ENCODE data around the gene PSMC3IP. TPM values are rescaled to one million over a fixed set of nuclear protein-coding genes. Genes with fewer than 3 reads are reported as not detected.
"Not testable (repeated sequence)": the region's sequence is repeated elsewhere in the genome, so short reads cannot be mapped to it uniquely, and the experiment has no call there.

The PSMC3IP gene
- total RNA-seq, 1 experiment from 2014 or later = 14.7 TPM

DNA sequence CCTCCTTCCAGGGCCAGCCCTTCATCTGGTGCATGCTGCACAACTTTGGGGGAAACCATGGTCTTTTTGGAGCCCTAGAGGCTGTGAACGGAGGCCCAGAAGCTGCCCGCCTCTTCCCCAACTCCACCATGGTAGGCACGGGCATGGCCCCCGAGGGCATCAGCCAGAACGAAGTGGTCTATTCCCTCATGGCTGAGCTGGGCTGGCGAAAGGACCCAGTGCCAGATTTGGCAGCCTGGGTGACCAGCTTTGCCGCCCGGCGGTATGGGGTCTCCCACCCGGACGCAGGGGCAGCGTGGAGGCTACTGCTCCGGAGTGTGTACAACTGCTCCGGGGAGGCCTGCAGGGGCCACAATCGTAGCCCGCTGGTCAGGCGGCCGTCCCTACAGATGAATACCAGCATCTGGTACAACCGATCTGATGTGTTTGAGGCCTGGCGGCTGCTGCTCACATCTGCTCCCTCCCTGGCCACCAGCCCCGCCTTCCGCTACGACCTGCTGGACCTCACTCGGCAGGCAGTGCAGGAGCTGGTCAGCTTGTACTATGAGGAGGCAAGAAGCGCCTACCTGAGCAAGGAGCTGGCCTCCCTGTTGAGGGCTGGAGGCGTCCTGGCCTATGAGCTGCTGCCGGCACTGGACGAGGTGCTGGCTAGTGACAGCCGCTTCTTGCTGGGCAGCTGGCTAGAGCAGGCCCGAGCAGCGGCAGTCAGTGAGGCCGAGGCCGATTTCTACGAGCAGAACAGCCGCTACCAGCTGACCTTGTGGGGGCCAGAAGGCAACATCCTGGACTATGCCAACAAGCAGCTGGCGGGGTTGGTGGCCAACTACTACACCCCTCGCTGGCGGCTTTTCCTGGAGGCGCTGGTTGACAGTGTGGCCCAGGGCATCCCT is 34.1 kb downstream of the PSMC3IP start:
- Histone ChIP-seq H3K36me3 (replicated peaks; ENCODE audit: control insufficient read depth, insufficient read depth, low read length) (peaks cover 3% of the 10 kb centered on the region), H3K4me3 (ENCODE audit: insufficient read depth, low read depth, low read length) (no peak overlapping the region), H3K27me3 (ENCODE audit: control insufficient read depth, insufficient read depth, low read length) (no peaks in the 10 kb centered on the region)
- peak; percentile 45 for DNase-seq

DNA sequence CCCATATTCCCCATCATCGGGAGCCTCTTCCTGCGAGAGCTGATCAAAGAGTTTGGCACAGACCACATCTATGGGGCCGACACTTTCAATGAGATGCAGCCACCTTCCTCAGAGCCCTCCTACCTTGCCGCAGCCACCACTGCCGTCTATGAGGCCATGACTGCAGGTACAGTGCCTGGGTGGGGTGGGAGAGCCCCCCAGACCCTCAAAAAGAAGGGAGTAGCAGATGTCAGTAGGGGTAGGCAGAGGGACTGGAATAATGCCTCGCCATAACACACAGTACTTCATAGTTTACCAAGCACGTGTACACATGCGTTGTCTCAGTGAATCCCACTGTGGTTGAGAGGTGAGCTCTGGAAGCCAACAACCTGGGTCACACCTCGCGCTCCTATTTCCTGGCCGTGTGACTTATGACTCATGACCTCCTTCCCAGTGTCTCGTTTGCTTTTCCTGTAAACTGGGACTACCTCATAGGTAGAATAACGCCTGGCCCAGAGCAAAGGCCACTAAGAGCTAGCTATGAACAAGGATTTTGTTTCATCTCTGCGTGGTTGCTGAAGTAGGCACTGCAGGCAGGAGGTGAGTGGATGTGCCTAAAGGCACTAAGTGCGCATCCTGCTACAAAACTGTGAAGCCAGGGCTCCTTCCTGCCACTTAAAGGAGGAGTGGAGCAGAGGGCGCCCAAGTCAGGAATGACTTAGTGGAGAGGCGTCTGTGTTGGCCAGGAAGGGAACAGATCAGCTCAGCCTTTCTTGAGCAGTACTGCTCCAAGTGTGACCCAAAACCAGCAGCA is 36.3 kb downstream of the PSMC3IP start:
- DNase-seq = no peak
- Histone ChIP-seq H3K36me3 (replicated peaks; ENCODE audit: control insufficient read depth, insufficient read depth, low read length) (peaks cover 3% of the 10 kb centered on the region), H3K4me3 (ENCODE audit: insufficient read depth, low read depth, low read length) (no peak overlapping the region), H3K27me3 (ENCODE audit: control insufficient read depth, insufficient read depth, low read length) (no peaks in the 10 kb centered on the region)

DNA sequence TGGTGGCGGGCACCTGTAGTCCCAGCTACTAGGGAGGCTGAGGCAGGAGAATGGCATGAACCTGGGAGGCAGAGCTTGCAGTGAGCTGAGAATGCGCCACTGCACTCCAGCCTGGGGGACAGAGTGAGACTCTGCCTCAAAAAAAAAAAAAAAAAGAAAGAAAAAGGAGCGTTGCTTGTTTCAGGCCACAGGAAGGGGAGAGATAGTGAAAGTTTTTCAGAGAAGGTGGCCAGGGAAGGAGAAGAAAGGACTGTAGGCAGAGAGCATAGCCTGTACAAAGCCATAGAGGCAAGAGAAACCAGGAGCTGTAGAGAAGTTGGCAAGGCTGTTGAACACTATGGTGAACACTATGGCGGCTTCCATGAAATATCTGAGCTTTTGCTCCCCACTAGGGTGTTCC is 37.0 kb downstream of the PSMC3IP start:
- H3K36me3 ChIP-seq (replicated peaks; ENCODE audit: control insufficient read depth, insufficient read depth, low read length); DNase-seq; H3K4me3 ChIP-seq (ENCODE audit: insufficient read depth, low read depth, low read length); H3K27me3 ChIP-seq (ENCODE audit: control insufficient read depth, insufficient read depth, low read length): not testable (repeated sequence)

DNA sequence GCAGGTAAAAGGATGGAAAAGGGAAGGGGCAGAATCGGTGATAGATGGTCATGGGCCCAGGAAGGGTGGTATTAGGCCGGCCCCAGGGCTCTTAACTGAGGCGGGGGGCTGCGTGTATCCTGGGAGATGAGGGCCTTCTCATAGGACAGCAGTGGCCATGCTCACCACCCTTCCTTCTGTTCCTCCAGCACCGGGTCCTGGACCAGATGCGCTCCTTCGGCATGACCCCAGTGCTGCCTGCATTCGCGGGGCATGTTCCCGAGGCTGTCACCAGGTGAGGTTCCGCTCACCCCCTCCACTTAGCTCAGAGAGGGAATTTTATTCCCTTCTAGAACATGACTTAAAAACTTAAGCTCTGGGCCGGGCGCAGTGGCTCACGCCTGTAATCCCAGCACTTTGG is 39.0 kb downstream of the PSMC3IP start:
- Histone ChIP-seq H3K4me3 (ENCODE audit: insufficient read depth, low read depth, low read length) (no peak overlapping the region), H3K36me3 (replicated peaks; ENCODE audit: control insufficient read depth, insufficient read depth, low read length) (peaks cover 3% of the 10 kb centered on the region), H3K27me3 (ENCODE audit: control insufficient read depth, insufficient read depth, low read length) (no peaks in the 10 kb centered on the region)
- peak; percentile 24 for DNase-seq

DNA sequence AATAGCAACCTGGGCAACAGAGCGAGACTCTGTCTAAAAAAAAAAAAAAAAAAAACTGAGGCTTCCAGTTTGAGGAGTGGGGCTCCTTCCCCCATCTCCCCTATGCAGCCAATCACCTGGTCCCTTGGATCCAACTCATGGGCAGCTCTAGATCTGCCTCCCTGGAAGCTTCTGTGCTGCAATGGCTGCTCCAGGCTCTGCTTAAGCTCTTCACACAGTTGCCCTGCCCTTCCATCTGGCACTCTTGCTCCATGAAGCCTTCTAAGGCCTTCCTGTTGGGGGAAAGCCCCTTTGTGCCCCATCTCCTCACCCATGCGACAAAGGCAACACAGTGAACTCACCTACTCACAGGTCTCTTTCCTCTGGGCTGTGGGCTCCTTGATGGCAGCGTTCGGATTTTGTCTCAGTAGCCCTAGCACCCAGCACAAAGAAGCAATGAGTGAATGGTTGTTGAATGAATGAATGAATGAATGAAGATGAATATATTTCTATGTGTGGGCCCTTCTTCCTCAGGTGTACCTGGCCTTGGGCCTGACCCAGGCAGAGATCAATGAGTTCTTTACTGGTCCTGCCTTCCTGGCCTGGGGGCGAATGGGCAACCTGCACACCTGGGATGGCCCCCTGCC is 39.6 kb downstream of the PSMC3IP start:
- peaks cover 3% of the 10 kb centered on the region for H3K36me3 ChIP-seq (replicated peaks; ENCODE audit: control insufficient read depth, insufficient read depth, low read length)
- DNase-seq = peak; percentile 34
- H3K4me3 ChIP-seq (ENCODE audit: insufficient read depth, low read depth, low read length) = no peak overlapping the region
- no peaks in the 10 kb centered on the region for H3K27me3 ChIP-seq (ENCODE audit: control insufficient read depth, insufficient read depth, low read length)

DNA sequence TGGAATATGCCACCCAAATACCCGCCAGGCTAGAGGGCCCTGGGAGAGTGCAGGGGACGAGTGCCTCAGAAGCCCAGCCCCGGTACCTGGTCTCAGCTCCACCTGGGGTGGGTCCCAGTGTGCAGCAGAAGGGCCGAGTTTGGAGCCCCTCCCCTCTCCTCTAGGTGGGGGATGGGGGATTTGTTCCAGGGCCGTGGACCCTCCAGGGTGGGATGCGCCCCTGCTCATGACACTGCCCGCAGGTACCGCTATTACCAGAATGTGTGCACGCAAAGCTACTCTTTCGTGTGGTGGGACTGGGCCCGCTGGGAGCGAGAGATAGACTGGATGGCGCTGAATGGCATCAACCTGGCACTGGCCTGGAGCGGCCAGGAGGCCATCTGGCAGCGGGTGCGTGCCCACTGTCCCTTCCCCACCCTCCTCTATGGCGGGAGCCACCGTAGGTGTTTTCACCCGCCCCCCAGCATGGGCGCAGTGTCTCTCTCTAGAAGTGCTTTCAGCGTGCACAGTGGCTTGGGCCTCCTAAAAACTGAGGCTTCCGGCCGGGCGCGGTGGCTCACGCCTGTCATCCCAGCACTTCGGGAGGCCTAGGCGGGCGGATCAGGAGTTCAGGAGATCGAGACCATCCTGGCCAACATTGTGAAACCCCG is 40.2 kb downstream of the PSMC3IP start:
- Histone ChIP-seq H3K36me3 (replicated peaks; ENCODE audit: control insufficient read depth, insufficient read depth, low read length) (peaks cover 3% of the 10 kb centered on the region), H3K4me3 (ENCODE audit: insufficient read depth, low read depth, low read length) (peak overlapping the region; percentile 45), H3K27me3 (ENCODE audit: control insufficient read depth, insufficient read depth, low read length) (peaks cover under 1% of the 10 kb centered on the region; the same call in 1 of the 2 replicates)
- peak; percentile 81 for DNase-seq

DNA sequence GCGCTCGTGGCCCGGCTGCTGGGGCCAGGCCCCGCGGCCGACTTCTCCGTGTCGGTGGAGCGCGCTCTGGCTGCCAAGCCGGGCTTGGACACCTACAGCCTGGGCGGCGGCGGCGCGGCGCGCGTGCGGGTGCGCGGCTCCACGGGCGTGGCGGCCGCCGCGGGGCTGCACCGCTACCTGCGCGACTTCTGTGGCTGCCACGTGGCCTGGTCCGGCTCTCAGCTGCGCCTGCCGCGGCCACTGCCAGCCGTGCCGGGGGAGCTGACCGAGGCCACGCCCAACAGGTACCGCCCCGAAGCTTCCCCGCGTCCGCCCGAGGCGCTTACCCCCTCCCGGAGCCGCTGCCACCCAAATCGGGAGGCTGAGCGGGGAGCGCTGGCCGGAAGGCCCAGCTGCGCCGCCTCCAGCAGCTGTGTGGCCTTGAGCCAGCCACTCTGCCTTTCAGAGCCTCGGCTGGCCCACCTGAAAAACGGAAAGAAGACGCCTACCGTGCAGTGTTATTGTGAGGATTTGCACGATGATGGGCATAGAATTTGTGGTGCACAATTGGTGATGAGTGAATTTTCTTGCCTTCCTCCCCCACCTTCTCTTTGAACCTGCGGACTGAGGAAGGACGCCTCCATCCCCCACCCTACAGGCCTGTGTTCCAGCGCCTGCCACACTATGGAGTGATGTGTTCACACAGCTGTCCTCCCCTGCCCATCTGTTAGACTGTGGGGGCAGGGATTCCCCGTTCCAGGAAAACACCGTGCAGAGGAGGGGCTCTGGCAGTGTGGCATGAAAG is 41.0 kb downstream of the PSMC3IP start:
- peaks cover 3% of the 10 kb centered on the region for H3K36me3 ChIP-seq (replicated peaks; ENCODE audit: control insufficient read depth, insufficient read depth, low read length)
- H3K4me3 ChIP-seq (ENCODE audit: insufficient read depth, low read depth, low read length) = peak overlapping the region; percentile 45
- peak; percentile 99 for DNase-seq
- H3K27me3 ChIP-seq (ENCODE audit: control insufficient read depth, insufficient read depth, low read length) = peaks cover 2% of the 10 kb centered on the region; the same call in 1 of the 2 replicates

DNA sequence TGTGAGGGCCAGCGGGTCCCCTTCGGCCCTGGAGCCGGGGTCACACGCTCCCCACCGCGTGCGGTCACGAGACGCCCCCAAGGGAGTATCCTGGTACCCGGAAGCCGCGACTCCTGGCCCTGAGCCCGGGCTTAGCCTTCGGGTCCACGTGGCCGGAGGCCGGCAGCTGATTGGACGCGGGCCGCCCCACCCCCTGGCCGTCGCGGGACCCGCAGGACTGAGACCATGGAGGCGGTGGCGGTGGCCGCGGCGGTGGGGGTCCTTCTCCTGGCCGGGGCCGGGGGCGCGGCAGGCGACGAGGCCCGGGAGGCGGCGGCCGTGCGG is 41.5 kb downstream of the PSMC3IP start, which contains the start of gene NAGLU:
TSS of gene NAGLU (plus strand) at position 194 of the 324 bp plus-strand sequence. CDS start at position 226, 32 bp downstream.
- DNase-seq = peak; percentile 100
- peaks cover 3% of the 10 kb centered on the region for H3K36me3 ChIP-seq (replicated peaks; ENCODE audit: control insufficient read depth, insufficient read depth, low read length)
- H3K4me3 ChIP-seq (ENCODE audit: insufficient read depth, low read depth, low read length) = peak within 1 kb of the TSS; percentile 45
- H3K27me3 ChIP-seq (ENCODE audit: control insufficient read depth, insufficient read depth, low read length) = peaks cover 8% of the 10 kb centered on the region

DNA sequence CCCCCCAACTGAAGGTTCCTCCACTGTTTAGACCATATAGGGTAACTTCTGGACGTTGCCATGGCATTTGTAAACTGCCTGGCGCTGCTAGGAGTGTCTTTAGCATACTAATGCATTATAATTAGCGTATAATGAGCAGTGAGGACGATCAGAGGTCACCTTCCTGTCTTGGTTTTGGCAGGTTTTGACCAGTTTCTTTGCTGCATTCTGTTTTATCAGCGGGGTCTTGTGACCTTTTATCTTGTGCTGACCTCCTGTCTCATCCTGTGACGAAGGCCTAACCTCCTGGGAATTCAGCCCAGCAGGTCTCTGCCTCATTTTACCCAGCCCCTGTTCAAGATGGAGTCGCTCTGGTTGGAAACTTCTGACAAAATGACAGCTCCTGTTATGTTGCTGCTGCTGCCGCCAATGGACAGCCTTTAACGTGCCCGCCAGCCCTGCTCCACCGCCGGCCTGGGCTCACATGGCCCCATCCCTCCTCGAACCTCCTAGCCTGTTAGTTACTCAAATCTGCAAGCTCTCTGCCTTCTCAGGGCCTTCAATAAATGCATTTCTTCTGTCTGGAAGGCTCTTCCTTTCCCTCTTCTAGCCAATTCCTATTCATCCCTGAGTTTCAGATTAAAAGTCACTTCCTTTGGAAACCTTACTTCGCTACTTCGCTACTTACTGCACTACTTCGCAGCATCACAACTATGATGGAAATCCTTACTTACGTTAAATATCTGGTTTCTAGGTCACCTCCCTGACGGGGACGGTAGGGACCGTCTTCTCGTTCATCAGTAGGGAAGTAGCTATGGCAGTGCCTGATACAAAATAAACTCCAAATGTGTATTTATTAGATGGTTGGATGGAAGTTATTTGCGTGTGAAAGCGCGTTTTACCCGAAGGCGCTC is 42.1 kb downstream of the PSMC3IP start:
- peaks cover 3% of the 10 kb centered on the region; the same call in 1 of the 2 replicates for H3K36me3 ChIP-seq (replicated peaks; ENCODE audit: control insufficient read depth, insufficient read depth, low read length)
- H3K27me3 ChIP-seq (ENCODE audit: control insufficient read depth, insufficient read depth, low read length) = peaks cover 9% of the 10 kb centered on the region
- peak; percentile 65 for DNase-seq
- H3K4me3 ChIP-seq (ENCODE audit: insufficient read depth, low read depth, low read length) = peak overlapping the region; percentile 45

DNA sequence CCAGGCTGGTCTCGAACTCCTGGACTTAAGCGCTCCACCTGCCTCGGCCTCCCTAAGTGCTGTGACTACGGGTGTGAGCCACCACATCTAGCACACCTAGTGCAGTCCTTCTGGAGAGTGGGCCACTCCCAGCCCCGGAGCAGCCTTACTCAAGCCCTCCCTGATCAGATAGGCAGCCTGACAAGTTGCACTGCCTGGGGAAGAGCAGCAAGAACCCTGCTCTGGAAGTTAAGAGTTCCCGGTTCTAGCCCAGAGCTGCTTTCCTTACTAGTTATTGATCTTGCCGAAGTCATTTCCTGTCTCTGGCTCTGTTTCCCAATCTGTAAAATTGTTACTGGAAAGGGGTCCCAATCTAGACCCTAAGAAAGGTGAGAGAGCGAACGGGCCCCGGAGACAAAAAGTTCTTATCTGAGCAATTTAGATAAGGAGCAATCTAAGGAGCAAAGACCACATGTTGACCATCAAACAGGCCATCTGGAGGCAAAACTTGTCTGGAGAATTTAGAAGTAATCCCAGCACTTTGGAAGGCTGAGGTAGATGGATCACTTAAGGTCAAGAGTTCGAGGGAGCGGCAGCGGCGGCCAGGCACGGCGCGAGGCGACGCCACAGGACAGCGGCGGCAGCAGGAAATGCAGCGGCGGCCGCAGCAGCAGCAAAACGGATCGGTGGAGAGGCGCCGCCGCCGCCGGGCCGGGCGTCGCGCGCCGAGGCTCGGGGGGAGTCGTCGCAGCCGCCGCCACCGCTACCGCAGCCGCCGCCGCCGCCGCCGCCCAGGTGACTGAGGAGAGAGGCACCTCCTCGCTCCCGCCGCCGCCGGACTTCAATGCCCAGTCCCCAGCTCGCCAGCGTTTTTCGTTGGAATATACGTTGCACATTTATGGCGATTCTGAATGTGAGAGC is 45.8 kb downstream of the PSMC3IP start:
- peak; percentile 90 for DNase-seq
- Histone ChIP-seq H3K4me3 (ENCODE audit: insufficient read depth, low read depth, low read length) (peak overlapping the region; percentile 36), H3K27me3 (ENCODE audit: control insufficient read depth, insufficient read depth, low read length) (peaks cover 9% of the 10 kb centered on the region), H3K36me3 (replicated peaks; ENCODE audit: control insufficient read depth, insufficient read depth, low read length) (no peaks in the 10 kb centered on the region)

DNA sequence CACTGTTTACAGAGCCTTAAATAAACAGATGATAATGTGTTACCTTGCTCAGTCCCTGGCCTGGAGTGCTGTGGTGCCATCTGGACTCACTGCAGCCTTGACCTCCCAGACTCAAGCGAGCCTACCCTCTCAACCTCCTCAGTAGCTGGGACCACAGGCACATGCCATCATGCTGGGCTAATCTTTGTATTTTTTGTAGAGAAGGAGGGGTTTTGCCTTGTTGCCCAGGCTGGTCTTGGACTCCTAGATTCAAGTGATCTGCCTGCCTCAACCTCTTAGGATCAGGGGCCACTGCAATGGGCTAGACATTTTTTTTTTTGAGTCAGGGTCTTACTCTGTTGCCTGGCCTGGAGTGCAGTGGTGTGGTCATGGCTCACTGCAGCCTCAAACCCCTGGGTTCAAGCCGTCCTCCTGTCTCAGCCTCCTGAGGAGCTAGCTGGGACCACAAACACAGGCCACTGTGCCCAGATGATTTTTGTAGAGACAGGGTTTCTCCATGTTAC is 46.5 kb downstream of the PSMC3IP start:
- no peak overlapping the region for H3K4me3 ChIP-seq (ENCODE audit: insufficient read depth, low read depth, low read length)
- peaks cover 9% of the 10 kb centered on the region for H3K27me3 ChIP-seq (ENCODE audit: control insufficient read depth, insufficient read depth, low read length)
- no peak for DNase-seq
- H3K36me3 ChIP-seq (replicated peaks; ENCODE audit: control insufficient read depth, insufficient read depth, low read length) = no peaks in the 10 kb centered on the region

DNA sequence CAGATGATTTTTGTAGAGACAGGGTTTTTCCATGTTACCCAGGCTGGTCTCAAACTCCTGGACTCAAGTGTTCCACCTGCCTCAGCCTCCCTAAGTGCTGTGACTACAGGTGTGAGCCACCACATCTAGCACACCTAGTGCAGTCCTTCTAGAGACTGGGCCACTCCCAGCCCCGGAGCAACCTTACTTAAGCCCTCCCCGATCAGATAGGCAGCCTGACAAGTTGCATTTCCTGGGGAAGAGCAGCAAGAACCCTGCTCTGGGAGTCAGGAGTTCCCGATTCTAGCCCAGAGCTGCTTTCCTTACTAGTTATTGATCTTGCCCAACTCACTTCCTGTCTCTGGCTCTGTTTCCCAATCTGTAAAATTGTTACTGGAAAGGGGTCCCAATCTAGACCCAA is 48.5 kb downstream of the PSMC3IP start:
- H3K4me3 ChIP-seq (ENCODE audit: insufficient read depth, low read depth, low read length) = no peak overlapping the region
- H3K27me3 ChIP-seq (ENCODE audit: control insufficient read depth, insufficient read depth, low read length) = peaks cover 9% of the 10 kb centered on the region
- DNase-seq = no peak
- no peaks in the 10 kb centered on the region for H3K36me3 ChIP-seq (replicated peaks; ENCODE audit: control insufficient read depth, insufficient read depth, low read length)

Measured in H7 (cell line).